A549 (cell line): ENCODE results near the gene GMDS. TPM values are rescaled to one million over a fixed set of nuclear protein-coding genes. Genes with fewer than 3 reads are reported as not detected.

Experiments
- ATAC-seq, 2 experiments: fragments of 200-7000 bp in 1 of 2; fragments of >200 bp in 1 of 2; cut with Nextera tagmentation in 1 of 2; cut with Tn5 transposase in 1 of 2; 3 replicates each; pipeline versions ENCODE4 v1.8.0 to v1.9.1; 2018 to 2020; ENCODE audit warnings: mild to moderate bottlenecking in 1 of 2, moderate library complexity in 1 of 2
- CTCF ChIA-PET: fragments of 300-600 bp; sonication (Branson Sonifier 250); formaldehyde crosslinking; extraction: SDS; loops from one replicate; lab custom pipeline; 2021; ENCODE audit warnings: antibody characterized with exemption, inconsistent platforms; lab: Yijun Ruan, JAX
- POLR2A ChIA-PET: fragments of 350-600 bp; formaldehyde crosslinking; extraction: SDS; loops from one replicate; lab custom pipeline; 2021; ENCODE audit warnings: antibody characterized with exemption, inconsistent platforms; lab: Yijun Ruan, JAX
- DNase-seq, 2 experiments: peaks; one replicate each; pipeline versions ENCODE4 v3.0.0 to v3.0.0-alpha.2; 2011 to 2016; ENCODE audit warnings: low read depth in 1 of 2, low spot score in 1 of 2
- FAIRE-seq: peaks from 2 replicates; lab custom pipeline; 2011; peaks lifted over from hg19 to GRCh38; lab: Jason Lieb, UNC
- H3K27ac ChIP-seq, 2 experiments: fragments of >200 bp; sonication (Bioruptor Twin); formaldehyde crosslinking; 3 replicates each; pipeline ENCODE4 v1.5.1; 2016 to 2017
- H3K4me1 ChIP-seq: fragments of >200 bp; sonication (Bioruptor Twin); formaldehyde crosslinking; 3 replicates; pipeline ENCODE4 v1.6.1; 2016
- H3K4me2 ChIP-seq: fragments of >200 bp; sonication (Bioruptor Twin); formaldehyde crosslinking; 3 replicates; pipeline ENCODE4 v1.6.1; 2016
- H3K4me3 ChIP-seq: fragments of >200 bp; sonication (Bioruptor Twin); formaldehyde crosslinking; 3 replicates; pipeline ENCODE4 v1.5.1; 2016
- H3K9me3 ChIP-seq: fragments of >200 bp; sonication (Bioruptor Twin); formaldehyde crosslinking; 3 replicates; pipeline ENCODE4 v1.6.1; 2016
- BCL3 ChIP-seq: fragments of >200 bp; sonication (Bioruptor Twin); formaldehyde crosslinking; IDR thresholded peaks from 3 replicates; pipeline ENCODE4 v1.6.1; 2016
- CBX2 ChIP-seq: fragments of 200-600 bp; sonication (generic); IDR thresholded peaks from 2 replicates; pipeline ENCODE4 v1.6.1; 2016; ENCODE audit warnings: low read depth, mild to moderate bottlenecking, borderline replicate concordance
- CEBPB ChIP-seq, 2 experiments: fragments of >200 bp in 1 of 2; sonication (Bioruptor Twin) in 1 of 2; formaldehyde crosslinking in 1 of 2; IDR thresholded peaks; 2 replicates each; pipeline ENCODE4 v1.6.1; 2012 to 2016
- CHD2 ChIP-seq: fragments of 150-350 bp; IDR thresholded peaks from 2 replicates; pipeline ENCODE4 v1.6.1; 2014; ENCODE audit warnings: low read length; ENCODE audit not compliant: partially characterized antibody
- CTCF ChIP-seq: fragments of >200 bp; sonication (Bioruptor Twin); formaldehyde crosslinking; IDR thresholded peaks from 3 replicates; pipeline ENCODE4 v1.5.1; 2016
- E2F6 ChIP-seq: IDR thresholded peaks from 2 replicates; pipeline ENCODE4 v1.6.1; 2012; ENCODE audit warnings: low read depth, borderline replicate concordance
- FOXS1 ChIP-seq: fragments of 250-450 bp; sonication (Bioruptor Pico); IDR thresholded peaks from 2 replicates; pipeline ENCODE4 v1.5.0; 2020; ENCODE audit warnings: mild to moderate bottlenecking, moderate library complexity
- HOXA7 ChIP-seq: fragments of 250-450 bp; sonication (Bioruptor Pico); IDR thresholded peaks from 2 replicates; pipeline ENCODE4 v1.5.0; 2020; ENCODE audit warnings: mild to moderate bottlenecking, moderate library complexity
- JUN ChIP-seq, 2 experiments: fragments of >200 bp; sonication (Bioruptor Twin); formaldehyde crosslinking; IDR thresholded peaks; 2 replicates in 1 of 2; 3 replicates in 1 of 2; pipeline ENCODE4 v1.6.1; 2016 to 2017
- KDM1A ChIP-seq: fragments of 200-600 bp; sonication (generic); IDR thresholded peaks from 2 replicates; pipeline ENCODE4 v1.6.1; 2016; ENCODE audit warnings: low read depth, mild to moderate bottlenecking
- KDM5A ChIP-seq: fragments of 200-600 bp; sonication (generic); IDR thresholded peaks from 2 replicates; pipeline ENCODE4 v1.6.1; 2016; ENCODE audit warnings: antibody characterized with exemption, mild to moderate bottlenecking
- MAFK ChIP-seq: fragments of 450-650 bp; IDR thresholded peaks from 2 replicates; pipeline ENCODE4 v1.6.1; 2014; ENCODE audit not compliant: partially characterized antibody
- MYC ChIP-seq: IDR thresholded peaks from 2 replicates; pipeline ENCODE4 v1.6.1; 2012; ENCODE audit warnings: mild to moderate bottlenecking, inconsistent platforms, low read length, improper control_type of control experiment, borderline replicate concordance
- NFE2L2 ChIP-seq: fragments of 150-350 bp; conservative IDR thresholded peaks from 2 replicates; pipeline ENCODE4 v1.6.1; 2014; ENCODE audit warnings: low read length
- POLR2A ChIP-seq: IDR thresholded peaks from 2 replicates; pipeline ENCODE4 v1.6.1; 2012; ENCODE audit warnings: mild to moderate bottlenecking, low read length
- POLR2AphosphoS2 ChIP-seq: conservative IDR thresholded peaks from 2 replicates; pipeline ENCODE4 v1.6.1; 2012; ENCODE audit warnings: low read length, improper control_type of control experiment, inconsistent platforms
- RAD21 ChIP-seq, 2 experiments: fragments of >200 bp in 1 of 2; sonication (Bioruptor Twin) in 1 of 2; formaldehyde crosslinking in 1 of 2; IDR thresholded peaks in 1 of 2; conservative IDR thresholded peaks in 1 of 2; 2 replicates in 1 of 2; 3 replicates in 1 of 2; pipeline ENCODE4 v1.6.1; 2012 to 2018; ENCODE audit warnings: inconsistent platforms in 1 of 2
- RNF2 ChIP-seq: fragments of 200-600 bp; sonication (generic); IDR thresholded peaks from 2 replicates; pipeline ENCODE4 v1.6.1; 2016; ENCODE audit warnings: low read depth, mild to moderate bottlenecking, antibody characterized with exemption, moderate library complexity, borderline replicate concordance
- SMC3 ChIP-seq: fragments of >200 bp; sonication (Bioruptor Twin); formaldehyde crosslinking; IDR thresholded peaks from 3 replicates; pipeline ENCODE4 v1.6.1; 2018; ENCODE audit warnings: inconsistent platforms
- USF2 ChIP-seq: fragments of 450-650 bp; IDR thresholded peaks from 2 replicates; pipeline ENCODE4 v1.6.1; 2014; ENCODE audit warnings: antibody characterized with exemption
- ZC3H11A ChIP-seq: fragments of 450-650 bp; IDR thresholded peaks from 2 replicates; pipeline ENCODE4 v1.6.1; 2014; ENCODE audit warnings: antibody characterized with exemption, mild to moderate bottlenecking
- ZNF302 ChIP-seq: fragments of 250-450 bp; sonication (Bioruptor Pico); IDR thresholded peaks from 2 replicates; pipeline ENCODE4 v1.9.0; 2021; ENCODE audit warnings: inconsistent platforms, mild to moderate bottlenecking, moderate library complexity
- ZSCAN20 ChIP-seq: fragments of 250-450 bp; sonication (Bioruptor Pico); IDR thresholded peaks from 2 replicates; pipeline ENCODE4 v1.8.0; 2022; ENCODE audit warnings: mild to moderate bottlenecking, moderate library complexity
- WGBS: methylation state at CpG from one replicate; pipeline ENCODE4 v1.1.6; 2017; ENCODE audit errors: missing lambda C conversion rate; 5-methylcytosine and 5-hydroxymethylcytosine counted together
- polyA plus RNA-seq, 4 experiments: library from polyadenylated mRNA; depleted of rRNA in 3 of 4; stranded (reverse); fragments of >200 nt; fragmentation: RNase III in 1 of 4; extraction: RNeasy Plus Mini Kit Qiagen cat#74134 plus additional on column Dnase treatment in 1 of 4; gene quantifications; 2 replicates in 3 of 4; 3 replicates in 1 of 4; pipeline ENCODE4 v1.2.3, GENCODE V29; 2011 to 2017

GMDS gene
- polyA plus RNA-seq, 2 of the 4 experiments (the other 2 are of a cell fraction): 9.9 to 12.4 TPM

GRCh38 chr6:1622851-1623768 lies 622.3 kb downstream of the GMDS start:
- no peak for FAIRE-seq

GRCh38 chr6:1622220-1622850 lies 623.1 kb downstream of the GMDS start:
- TF ChIP-seq RAD21 (conservative IDR thresholded peaks at IDR 0.05 in 1 of 2, IDR thresholded peaks at IDR 0.05 in 1 of 2) (no peak), POLR2A (no peak), ZSCAN20 (CRISPR knock-in tag) (no peak), ZC3H11A (no peak), FOXS1 (CRISPR knock-in tag) (no peak), RNF2 (no peak), CHD2 (no peak), MAFK (no peak), CBX2 (no peak), CEBPB (IDR thresholded peaks at IDR 0.05) (no peak), POLR2AphosphoS2 (no peak), USF2 (no peak), E2F6 (no peak), HOXA7 (CRISPR knock-in tag) (no peak), SMC3 (no peak), KDM5A (no peak), NFE2L2 (no peak), CTCF (no peak), ZNF302 (no peak)
- Histone ChIP-seq H3K4me3 (no peak overlapping the region), H3K27ac (no peak overlapping the region), H3K4me1 (no peaks in the 10 kb centered on the region), H3K4me2 (no peak overlapping the region), H3K9me3 (no peaks in the 10 kb centered on the region)
- 89% methylated on average over 11 of the region's 15 CpGs for WGBS
- CTCF ChIA-PET: interaction anchor here (1.3 to 1.4 kb wide), 2 partner anchors 11 to 16 kb away, joined by 3 to 7 read pairs; no protein-coding TSS in a partner anchor
- ATAC-seq (no peak), FAIRE-seq (no peak), DNase-seq (no peak)
- POLR2A ChIA-PET: no interaction called here

More at GRCh38 chr6:1622851-1623768, 622.3 kb downstream of the GMDS start:
- ChIA-PET POLR2A (no interaction called here), CTCF (interaction anchor here (1.3 kb wide), 1 partner anchor 12 kb away, joined by 7 read pairs; no protein-coding TSS in a partner anchor)
- TF ChIP-seq JUN (IDR thresholded peaks at IDR 0.05): no peak
- no peak for TF ChIP-seq KDM1A
- TF ChIP-seq KDM5A: no peak
- no peak for TF ChIP-seq MYC
- no peak for TF ChIP-seq BCL3
- Histone ChIP-seq H3K4me3 (no peak overlapping the region), H3K4me2 (no peak overlapping the region), H3K9me3 (no peaks in the 10 kb centered on the region), H3K27ac (no peak overlapping the region), H3K4me1 (no peaks in the 10 kb centered on the region)
- ATAC-seq: no peak
- no peak for DNase-seq
- WGBS: 94% methylated on average over 7 of the region's 8 CpGs
